Progenitor cell of endocrine pancreas (in vitro differentiated cells): ENCODE results near the gene DNAJC30. TPM values are rescaled to one million over a fixed set of nuclear protein-coding genes. Genes with fewer than 3 reads are reported as not detected.

Experiments used
- DNase-seq: peaks from one replicate; pipeline ENCODE4 v3.0.0; 2021; ENCODE audit warnings: low spot score; ENCODE audit not compliant: unreplicated experiment
- H3K27ac Mint-ChIP-seq: 2 replicates; pipeline ENCODE4 v1.8.0; 2021; ENCODE audit warnings: mild to moderate bottlenecking, moderate library complexity, mixed read lengths
- H3K27me3 Mint-ChIP-seq: 2 replicates; pipeline ENCODE4 v1.8.0; 2021; ENCODE audit warnings: mixed read lengths
- H3K36me3 Mint-ChIP-seq: 2 replicates; pipeline ENCODE4 v1.8.0; 2022; ENCODE audit warnings: mixed read lengths; ENCODE audit not compliant: insufficient read depth
- H3K4me1 Mint-ChIP-seq: 2 replicates; pipeline ENCODE4 v1.8.0; 2021; ENCODE audit warnings: low read depth, mixed read lengths
- H3K4me3 Mint-ChIP-seq: 2 replicates; pipeline ENCODE4 v1.8.0; 2021; ENCODE audit warnings: low read depth, mild to moderate bottlenecking, moderate library complexity, mixed read lengths
- H3K9me3 Mint-ChIP-seq: 2 replicates; pipeline ENCODE4 v1.8.0; 2021; ENCODE audit warnings: low read depth, mixed read lengths
- CTCF ChIP-seq: fragments of 200-600 bp; sonication (generic); IDR thresholded peaks from one replicate; pipeline ENCODE4 v1.5.0; 2021; ENCODE audit warnings: antibody characterized with exemption, mild to moderate bottlenecking; ENCODE audit not compliant: unreplicated experiment
- total RNA-seq: library from RNA; stranded (reverse); gene quantifications from 2 replicates; pipeline ENCODE4 v1.2.1, GENCODE V29; 2021

DNAJC30 gene
- total RNA-seq, 1 donor from 2014 or later = 11.1 TPM

- no peak overlapping the region for H3K4me3 Mint-ChIP-seq
- no peaks in the 10 kb centered on the region for H3K27me3 Mint-ChIP-seq
- no peak for TF ChIP-seq CTCF
- H3K27ac Mint-ChIP-seq = no peak overlapping the region
- H3K36me3 Mint-ChIP-seq = peaks cover 34% of the 10 kb centered on the region
- H3K4me1 Mint-ChIP-seq = no peaks in the 10 kb centered on the region
- no peaks in the 10 kb centered on the region for H3K9me3 Mint-ChIP-seq
- DNase-seq = no peak
These were observed 7.4 kb upstream of the DNAJC30 start for GRCh38 chr7:73690646-73691045.

GRCh38 chr7:73688288-73688687 is 5.0 kb upstream of the DNAJC30 start:
- peaks cover 5% of the 10 kb centered on the region for H3K4me1 Mint-ChIP-seq
- no peaks in the 10 kb centered on the region for H3K27me3 Mint-ChIP-seq
- no peak overlapping the region for H3K27ac Mint-ChIP-seq
- DNase-seq = no peak
- H3K9me3 Mint-ChIP-seq = no peaks in the 10 kb centered on the region
- TF ChIP-seq CTCF = no peak
- H3K36me3 Mint-ChIP-seq = peaks cover 26% of the 10 kb centered on the region
- no peak overlapping the region for H3K4me3 Mint-ChIP-seq

GRCh38 chr7:73685311-73685710 is 2.1 kb upstream of the DNAJC30 start:
- Mint-ChIP-seq H3K27ac (no peak overlapping the region), H3K36me3 (peaks cover 18% of the 10 kb centered on the region), H3K4me3 (peak overlapping the region; percentile 58), H3K27me3 (no peaks in the 10 kb centered on the region), H3K9me3 (no peaks in the 10 kb centered on the region), H3K4me1 (peaks cover 23% of the 10 kb centered on the region)
- DNase-seq = no peak
- no peak for TF ChIP-seq CTCF

DNA sequence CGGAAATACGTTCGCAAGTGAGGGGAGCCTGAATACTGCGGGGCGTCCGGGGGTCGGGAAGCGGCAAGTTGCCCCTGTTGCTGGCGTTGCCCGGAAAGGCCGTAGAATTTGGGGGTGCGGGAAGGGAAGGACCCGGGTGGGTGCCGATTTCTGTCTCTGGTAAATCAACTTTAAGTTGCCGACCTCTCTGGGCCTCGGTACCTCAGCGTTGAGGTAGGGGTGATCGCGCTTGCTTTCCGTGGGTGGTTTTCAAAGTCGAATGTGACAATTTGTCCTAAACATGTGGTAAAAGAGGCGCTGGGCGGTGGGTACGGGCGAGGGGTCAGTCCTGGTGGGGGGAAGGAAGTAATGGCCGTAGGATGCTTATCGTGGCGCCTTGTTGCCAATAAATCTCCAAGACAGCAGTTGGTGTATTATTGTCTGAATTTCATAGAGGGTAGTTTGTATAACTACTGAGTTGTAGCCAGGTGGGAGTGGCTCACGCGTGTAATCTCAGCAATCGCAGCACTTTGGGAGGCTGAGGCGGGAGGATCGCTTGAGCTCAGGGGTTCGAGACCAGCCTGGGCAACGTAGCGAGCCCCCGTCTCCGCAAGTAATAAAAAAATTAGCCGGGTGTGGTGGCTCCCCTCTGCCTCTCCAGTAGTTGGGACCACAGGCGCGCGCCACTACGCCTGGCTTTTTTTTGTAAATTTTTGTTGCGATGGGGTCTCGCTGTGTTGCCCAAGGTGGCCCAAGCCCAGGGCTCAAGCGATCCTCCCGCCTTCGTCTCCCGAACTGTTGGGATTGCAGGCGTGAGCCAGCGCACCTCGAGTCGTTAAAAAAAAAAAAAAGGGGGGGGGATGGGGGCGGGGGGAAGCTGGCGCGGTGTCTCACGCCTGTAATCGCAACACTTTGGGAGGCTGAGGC is 788 bp upstream of the DNAJC30 start:
- no peak for DNase-seq
- Mint-ChIP-seq H3K27me3 (no peaks in the 10 kb centered on the region), H3K4me1 (peaks cover 23% of the 10 kb centered on the region), H3K9me3 (no peaks in the 10 kb centered on the region), H3K4me3 (peak overlapping the region; percentile 99), H3K36me3 (peaks cover 10% of the 10 kb centered on the region), H3K27ac (peak overlapping the region; percentile 94)
- no peak for TF ChIP-seq CTCF

- no peak for DNase-seq
- Mint-ChIP-seq H3K36me3 (peaks cover 13% of the 10 kb centered on the region), H3K9me3 (no peaks in the 10 kb centered on the region), H3K27me3 (no peaks in the 10 kb centered on the region), H3K4me3 (peak overlapping the region; percentile 99), H3K27ac (peak overlapping the region; percentile 94), H3K4me1 (peaks cover 23% of the 10 kb centered on the region)
- TF ChIP-seq CTCF = no peak
These were observed 553 bp downstream of the DNAJC30 start for GRCh38 chr7:73682745-73683055.
